ENCODE measurements around the gene IFITM10. TPM values are rescaled to one million over a fixed set of nuclear protein-coding genes. Genes with fewer than 3 reads are reported as not detected.

IFITM10 gene
- total RNA-seq, 1 donor from 2014 or later: 4.9 TPM

- no peak for DNase-seq (ENCODE audit: extremely low spot score in 2 of 2)
- intact Hi-C loops (cut with DNase I): no loop called here
- Histone ChIP-seq H3K9me3 (no peaks in the 10 kb centered on the region), H3K36me3 (no peaks in the 10 kb centered on the region), H3K27me3 (no peaks in the 10 kb centered on the region), H3K27ac (no peak overlapping the region), H3K4me1 (no peaks in the 10 kb centered on the region), H3K4me3 (no peak overlapping the region)
- no peak for TF ChIP-seq POLR2AphosphoS5 (IDR thresholded peaks at IDR 0.05; ENCODE audit: insufficient read depth in 1 of 2, low read depth in 1 of 2)
- TF ChIP-seq POLR2A (IDR thresholded peaks at IDR 0.05): no peak
- no peak for TF ChIP-seq CTCF (IDR thresholded peaks at IDR 0.05)
These were observed 30.6 kb upstream of the IFITM10 start for GRCh38 chr11:1780700-1781592.

- intact Hi-C loops (cut with DNase I): no loop called here
- Histone ChIP-seq H3K9me3 (no peaks in the 10 kb centered on the region), H3K4me3 (no peak overlapping the region), H3K4me1 (no peaks in the 10 kb centered on the region), H3K27ac (no peak overlapping the region), H3K27me3 (no peaks in the 10 kb centered on the region), H3K36me3 (no peaks in the 10 kb centered on the region)
- no peak for DNase-seq (ENCODE audit: extremely low spot score in 2 of 2)
- TF ChIP-seq POLR2AphosphoS5 (IDR thresholded peaks at IDR 0.05; ENCODE audit: insufficient read depth in 1 of 2, low read depth in 1 of 2) (no peak), POLR2A (IDR thresholded peaks at IDR 0.05) (no peak), CTCF (IDR thresholded peaks at IDR 0.05) (no peak)
These were observed 29.7 kb upstream of the IFITM10 start for GRCh38 chr11:1779806-1780699.

- Histone ChIP-seq H3K36me3 (no peaks in the 10 kb centered on the region), H3K27me3 (no peaks in the 10 kb centered on the region), H3K27ac (no peak overlapping the region), H3K4me1 (no peaks in the 10 kb centered on the region), H3K4me3 (no peak overlapping the region), H3K9me3 (no peaks in the 10 kb centered on the region)
- TF ChIP-seq POLR2A (IDR thresholded peaks at IDR 0.05) (no peak), POLR2AphosphoS5 (IDR thresholded peaks at IDR 0.05; ENCODE audit: insufficient read depth in 1 of 2, low read depth in 1 of 2) (no peak), CTCF (IDR thresholded peaks at IDR 0.05) (no peak)
- intact Hi-C loops (cut with DNase I): no loop called here
- no peak for DNase-seq (ENCODE audit: extremely low spot score in 2 of 2)
These were observed 28.8 kb upstream of the IFITM10 start for GRCh38 chr11:1779034-1779805.

- intact Hi-C loops (cut with DNase I): no loop called here
- Histone ChIP-seq H3K9me3 (no peaks in the 10 kb centered on the region), H3K27me3 (no peaks in the 10 kb centered on the region), H3K4me1 (peaks cover 2% of the 10 kb centered on the region), H3K27ac (no peak overlapping the region), H3K4me3 (no peak overlapping the region), H3K36me3 (no peaks in the 10 kb centered on the region)
- DNase-seq (ENCODE audit: extremely low spot score in 2 of 2): no peak
- TF ChIP-seq CTCF (IDR thresholded peaks at IDR 0.05): no peak
- no peak for TF ChIP-seq POLR2A (IDR thresholded peaks at IDR 0.05)
- no peak for TF ChIP-seq POLR2AphosphoS5 (IDR thresholded peaks at IDR 0.05; ENCODE audit: insufficient read depth in 1 of 2, low read depth in 1 of 2)
These were observed 27.9 kb upstream of the IFITM10 start for GRCh38 chr11:1778141-1778911.
